Nephron progenitor cell (in vitro differentiated cells): Measurements from ENCODE around the gene RNFT2.

Source experiments
- DNase-seq: peaks from one replicate; pipeline ENCODE4 v3.0.0; 2021
- H3K27ac Mint-ChIP-seq: 2 replicates; pipeline ENCODE4 v1.8.0; 2021; ENCODE audit warnings: mild to moderate bottlenecking, moderate library complexity, mixed read lengths
- H3K27me3 Mint-ChIP-seq: 2 replicates; pipeline ENCODE4 v1.8.0; 2021; ENCODE audit warnings: mild to moderate bottlenecking, low read depth, mixed read lengths; ENCODE audit not compliant: poor library complexity
- H3K36me3 Mint-ChIP-seq: 2 replicates; pipeline ENCODE4 v1.8.0; 2021; ENCODE audit warnings: low read depth, mixed read lengths
- H3K4me1 Mint-ChIP-seq: 2 replicates; pipeline ENCODE4 v1.8.0; 2021; ENCODE audit warnings: mixed read lengths
- H3K4me3 Mint-ChIP-seq: 2 replicates; pipeline ENCODE4 v1.8.0; 2021; ENCODE audit warnings: mild to moderate bottlenecking, moderate library complexity, mixed read lengths
- H3K9me3 Mint-ChIP-seq: 2 replicates; pipeline ENCODE4 v1.8.0; 2021; ENCODE audit warnings: mild to moderate bottlenecking, moderate library complexity, mixed read lengths
- CTCF ChIP-seq: fragments of 200-600 bp; sonication (generic); IDR thresholded peaks from 2 replicates; pipeline ENCODE4 v1.5.0; 2021; ENCODE audit warnings: antibody characterized with exemption

The RNFT2 gene

GRCh38 chr12:116833474-116833873 is 95.4 kb downstream of the RNFT2 start:
- H3K27me3 Mint-ChIP-seq, result peaks cover 3% of the 10 kb centered on the region
- peaks cover 4% of the 10 kb centered on the region for H3K9me3 Mint-ChIP-seq
- H3K36me3 Mint-ChIP-seq, result peaks cover 59% of the 10 kb centered on the region
- no peak overlapping the region for H3K4me3 Mint-ChIP-seq
- no peak overlapping the region for H3K27ac Mint-ChIP-seq
- peaks cover 19% of the 10 kb centered on the region for H3K4me1 Mint-ChIP-seq
- no peak for TF ChIP-seq CTCF
- no peak for DNase-seq

GRCh38 chr12:116835484-116835883 is 97.4 kb downstream of the RNFT2 start:
- peaks cover 19% of the 10 kb centered on the region for H3K4me1 Mint-ChIP-seq
- peaks cover 4% of the 10 kb centered on the region for H3K9me3 Mint-ChIP-seq
- H3K36me3 Mint-ChIP-seq, result peaks cover 71% of the 10 kb centered on the region
- H3K27me3 Mint-ChIP-seq, result peaks cover 3% of the 10 kb centered on the region
- H3K4me3 Mint-ChIP-seq, result no peak overlapping the region
- peak overlapping the region; percentile 81 for H3K27ac Mint-ChIP-seq
- DNase-seq, result no peak
- TF ChIP-seq CTCF, result no peak

GRCh38 chr12:116837097-116837496 is 99.0 kb downstream of the RNFT2 start:
- Mint-ChIP-seq H3K27me3 (peaks cover 3% of the 10 kb centered on the region), H3K36me3 (peaks cover 64% of the 10 kb centered on the region), H3K27ac (peak overlapping the region; percentile 44), H3K9me3 (peaks cover 4% of the 10 kb centered on the region), H3K4me1 (peaks cover 19% of the 10 kb centered on the region), H3K4me3 (no peak overlapping the region)
- no peak for TF ChIP-seq CTCF
- DNase-seq, result no peak

- Mint-ChIP-seq H3K4me1 (peaks cover 12% of the 10 kb centered on the region), H3K9me3 (peaks cover 4% of the 10 kb centered on the region), H3K36me3 (peaks cover 55% of the 10 kb centered on the region), H3K27ac (no peak overlapping the region), H3K4me3 (no peak overlapping the region), H3K27me3 (peaks cover 3% of the 10 kb centered on the region)
- TF ChIP-seq CTCF, result no peak
- no peak for DNase-seq
Observed at GRCh38 chr12:116838365-116838764, 100.2 kb downstream of the RNFT2 start.

- H3K27ac Mint-ChIP-seq, result no peak overlapping the region
- no peak overlapping the region for H3K4me3 Mint-ChIP-seq
- H3K4me1 Mint-ChIP-seq, result peaks cover 7% of the 10 kb centered on the region
- H3K9me3 Mint-ChIP-seq, result peaks cover 4% of the 10 kb centered on the region
- no peak for DNase-seq
- H3K27me3 Mint-ChIP-seq, result peaks cover 3% of the 10 kb centered on the region
- no peak for TF ChIP-seq CTCF
- H3K36me3 Mint-ChIP-seq, result peaks cover 53% of the 10 kb centered on the region
Observed at GRCh38 chr12:116839287-116839830, 101.2 kb downstream of the RNFT2 start.

- Mint-ChIP-seq H3K4me1 (no peaks in the 10 kb centered on the region), H3K36me3 (peaks cover 26% of the 10 kb centered on the region), H3K9me3 (no peaks in the 10 kb centered on the region), H3K27ac (no peak overlapping the region), H3K27me3 (peaks cover 5% of the 10 kb centered on the region), H3K4me3 (no peak overlapping the region)
- DNase-seq, result no peak
- no peak for TF ChIP-seq CTCF
Observed at GRCh38 chr12:116843085-116843484, 105.0 kb downstream of the RNFT2 start.
